HG02571 (cell line): ENCODE data around the gene CSMD2.

Experiments used
- ATAC-seq: cut with Tn5 transposase; IDR thresholded peaks from one replicate; pipeline ENCODE4 v1.9.1; 2021; ENCODE audit warnings: mild to moderate bottlenecking, moderate library complexity; ENCODE audit not compliant: unreplicated experiment

CSMD2 gene

DNA sequence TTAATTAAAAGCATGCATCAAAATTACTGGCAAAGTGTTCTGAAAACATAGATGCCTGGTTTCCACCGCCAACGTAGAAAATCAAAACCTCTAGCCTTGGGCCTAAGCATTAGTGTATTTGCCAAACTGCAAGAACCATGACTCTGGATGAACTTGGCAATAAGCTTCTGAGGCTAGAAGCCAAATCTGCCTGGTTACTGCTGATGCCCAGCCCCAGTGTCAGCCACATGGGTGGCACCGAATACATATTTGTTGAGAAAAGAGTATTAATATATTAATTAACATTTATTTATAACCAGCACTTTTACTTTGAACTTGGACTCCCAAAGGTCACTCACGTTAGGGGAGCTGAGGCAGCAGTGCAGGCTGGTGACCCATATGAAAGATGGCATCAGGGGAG is 441.8 kb downstream of the CSMD2 start:
- ATAC-seq, result no peak

DNA sequence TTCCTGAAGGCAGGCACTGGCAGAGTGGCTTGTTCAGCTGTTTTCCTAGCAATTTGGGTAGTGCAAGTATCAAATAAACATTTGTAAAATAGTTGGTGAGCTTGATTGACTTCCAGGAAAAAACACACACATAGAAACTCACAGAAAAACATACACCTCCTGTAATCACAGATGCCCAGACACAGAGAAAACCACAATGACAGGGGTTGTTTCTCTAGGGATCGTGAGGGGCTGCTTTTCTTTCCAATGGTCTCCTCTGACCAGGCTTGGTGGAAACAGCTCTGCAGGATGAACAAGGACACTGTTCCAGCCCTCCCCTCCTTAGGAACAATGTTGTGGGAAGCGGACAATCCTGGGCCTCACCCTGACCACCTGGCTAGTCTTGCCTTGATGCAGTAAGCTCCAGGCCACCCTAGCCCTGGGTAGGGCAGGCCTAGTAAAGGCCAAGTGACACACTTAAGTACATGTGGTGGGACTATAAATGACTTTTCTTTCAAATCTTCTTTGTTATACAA is 443.7 kb downstream of the CSMD2 start:
- ATAC-seq, result no peak

- ATAC-seq, result no peak
Measured at GRCh38 chr1:33719771-33720670, 445.0 kb downstream of the CSMD2 start.

- ATAC-seq, result no peak
Measured at GRCh38 chr1:33719326-33719725, 445.7 kb downstream of the CSMD2 start.

DNA sequence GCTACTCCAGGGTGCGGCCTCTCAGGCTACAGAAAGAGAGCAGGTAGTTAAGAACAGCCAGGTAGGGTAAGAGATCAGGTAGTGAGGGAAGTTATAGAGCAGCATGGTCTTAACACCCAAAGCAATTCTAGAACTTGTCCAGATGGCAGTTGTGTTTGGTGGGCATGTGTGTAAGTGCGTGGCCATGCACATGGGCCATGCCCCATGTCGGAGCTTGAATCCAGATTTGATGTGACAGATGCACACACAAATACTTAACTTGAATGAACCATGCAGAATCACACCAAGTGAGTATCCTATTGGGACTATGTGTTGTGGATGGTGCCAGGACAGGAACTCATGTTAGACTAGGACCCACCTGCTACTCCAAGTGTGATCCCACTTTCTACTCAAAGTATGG is 446.8 kb downstream of the CSMD2 start:
- no peak for ATAC-seq

- ATAC-seq, result no peak
Measured at GRCh38 chr1:33716976-33717688, 447.9 kb downstream of the CSMD2 start.

DNA sequence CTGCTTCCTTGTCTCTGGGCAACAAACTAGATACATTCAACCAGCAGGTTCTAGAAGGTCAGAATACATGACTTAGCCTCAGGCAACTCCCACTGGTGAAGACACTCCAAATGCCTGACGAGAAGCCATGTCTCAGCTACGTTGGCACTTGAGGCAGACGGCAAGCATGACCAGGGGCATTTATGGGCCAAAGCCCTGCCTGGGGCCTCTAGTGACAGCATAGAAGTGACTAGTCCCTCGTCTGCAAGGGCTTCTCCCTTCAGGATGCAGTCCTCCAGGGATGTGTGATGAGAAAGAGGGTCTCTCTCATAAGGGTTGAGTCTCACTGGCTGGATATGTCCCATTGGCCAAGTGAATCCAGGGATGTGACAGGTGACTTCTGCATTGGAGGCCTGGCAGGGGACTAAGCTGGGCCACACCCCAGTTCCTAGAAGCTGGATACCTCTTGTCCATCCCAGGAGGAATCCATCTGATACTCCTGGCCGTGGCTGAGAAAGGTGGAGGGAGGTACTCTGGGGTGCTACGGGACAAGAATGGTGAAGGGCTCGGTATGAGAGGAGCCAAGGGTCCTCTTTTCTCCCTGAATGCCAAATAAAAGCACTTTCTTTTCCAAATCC is 449.7 kb downstream of the CSMD2 start:
- ATAC-seq, result no peak

- no peak for ATAC-seq
Measured at GRCh38 chr1:33714421-33714820, 450.6 kb downstream of the CSMD2 start.

DNA sequence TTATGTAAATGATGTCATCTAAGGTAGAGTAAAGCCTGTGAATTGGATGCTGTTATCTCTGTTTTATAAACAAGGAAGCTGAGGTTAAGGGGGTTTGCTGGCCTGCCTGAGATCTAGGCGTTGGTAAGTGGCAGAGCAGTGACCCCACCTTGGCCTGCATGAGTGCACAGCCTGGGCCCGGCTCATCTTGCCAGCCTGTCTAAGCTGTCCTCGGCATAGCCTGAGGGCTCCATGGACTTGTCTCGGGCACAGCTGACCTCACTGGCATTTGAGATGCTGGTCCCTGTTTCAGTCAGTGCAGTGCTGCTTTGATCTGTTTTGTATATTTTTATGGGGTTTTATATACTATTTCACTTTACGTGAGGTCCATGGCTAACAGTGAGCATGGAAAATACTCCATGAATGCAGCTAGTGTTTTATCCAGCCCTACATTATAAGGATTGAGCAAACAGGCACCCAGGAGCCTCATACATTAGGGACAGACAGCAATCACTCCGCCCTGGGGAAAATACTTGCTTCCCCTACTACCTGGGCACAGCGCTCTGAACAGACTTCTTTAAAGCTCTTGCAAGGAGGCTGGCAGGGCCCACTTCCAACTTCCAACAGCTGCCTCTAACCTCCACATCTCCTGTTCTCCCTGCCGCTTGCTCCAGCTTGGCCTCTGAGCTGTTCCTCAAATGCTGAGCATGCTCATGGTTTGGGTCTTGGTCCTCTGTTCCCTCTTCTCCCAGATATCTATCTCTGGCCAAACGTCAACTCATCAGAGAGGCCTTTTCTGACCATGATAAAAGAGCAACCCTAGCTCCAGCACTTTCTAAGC is 451.8 kb downstream of the CSMD2 start:
- ATAC-seq, result no peak

GRCh38 chr1:33712186-33712585 is 452.8 kb downstream of the CSMD2 start:
- ATAC-seq, result no peak

- ATAC-seq, result no peak
Measured at GRCh38 chr1:33711511-33711910, 453.5 kb downstream of the CSMD2 start.

- ATAC-seq, result no peak
Measured at GRCh38 chr1:33710967-33711366, 454.1 kb downstream of the CSMD2 start.

DNA sequence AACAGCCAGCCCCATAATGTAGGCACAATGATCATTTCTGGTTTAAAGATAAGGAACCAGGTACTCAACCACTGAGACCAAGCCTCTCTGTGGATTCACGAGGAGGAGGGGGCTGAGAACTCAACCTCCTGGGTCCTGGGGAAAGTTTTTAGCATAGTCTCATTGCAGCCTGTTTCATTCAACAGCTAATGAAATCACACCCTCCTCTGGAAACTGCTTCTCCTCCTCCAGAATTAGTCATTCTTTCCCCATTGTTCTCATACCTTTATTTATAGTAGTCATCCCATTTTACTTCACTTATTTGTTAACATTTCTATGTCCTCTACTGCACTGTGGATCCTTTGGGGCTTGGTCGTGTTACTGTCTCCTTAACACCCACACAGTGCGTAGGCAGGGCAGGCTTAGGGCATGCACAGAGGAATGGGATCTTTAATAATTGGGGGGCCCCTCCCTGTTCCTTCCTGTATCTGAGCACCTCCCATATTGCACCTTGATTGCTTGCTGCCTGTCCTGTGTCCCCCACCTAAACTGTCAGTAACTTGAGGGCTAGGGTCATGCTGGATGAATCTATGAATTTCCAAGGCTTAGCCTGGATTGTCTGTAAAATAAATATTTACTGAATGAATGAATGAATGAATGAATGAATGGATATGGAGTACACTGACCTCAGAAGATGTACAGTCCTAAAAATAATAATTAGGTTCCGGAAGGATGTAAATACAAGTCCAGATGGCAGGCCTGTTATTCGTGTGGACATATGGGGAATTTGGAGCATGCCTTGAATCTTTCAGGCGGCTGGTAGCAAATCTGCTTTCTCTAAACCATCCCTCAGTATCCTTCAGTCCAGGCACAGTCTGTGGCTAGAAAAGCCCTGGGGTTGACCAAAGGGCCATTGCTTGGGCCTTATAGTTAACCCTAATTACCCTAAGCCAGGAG is 455.0 kb downstream of the CSMD2 start:
- no peak for ATAC-seq

DNA sequence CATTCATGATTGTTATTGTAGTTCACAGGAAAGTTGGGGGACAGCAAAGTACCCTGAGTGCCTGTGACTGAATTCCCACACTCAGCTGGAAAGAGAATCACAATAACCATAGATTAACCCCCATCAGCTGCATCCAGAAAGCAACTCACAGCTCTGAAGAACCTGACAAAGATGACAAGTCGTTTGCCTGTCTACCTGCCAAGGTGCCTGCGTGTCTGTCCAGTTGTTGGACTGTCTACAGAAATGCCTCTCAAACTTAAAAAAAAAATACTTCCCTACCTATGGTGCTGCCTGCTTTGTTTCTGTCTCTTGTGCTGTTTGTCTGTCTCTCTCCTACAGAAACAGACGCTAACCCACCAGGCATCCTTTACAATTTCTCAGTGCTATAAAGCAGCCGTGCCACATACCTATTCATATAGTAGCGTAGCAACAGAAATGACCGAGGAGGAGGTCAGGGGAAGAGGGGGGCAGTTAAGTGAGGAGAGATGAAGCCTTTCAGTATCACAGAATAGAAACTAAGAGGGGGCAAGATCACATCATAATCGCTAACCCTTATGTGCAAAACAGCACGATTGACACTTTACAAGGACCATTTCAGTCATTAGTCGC is 455.8 kb downstream of the CSMD2 start:
- ATAC-seq, result no peak

DNA sequence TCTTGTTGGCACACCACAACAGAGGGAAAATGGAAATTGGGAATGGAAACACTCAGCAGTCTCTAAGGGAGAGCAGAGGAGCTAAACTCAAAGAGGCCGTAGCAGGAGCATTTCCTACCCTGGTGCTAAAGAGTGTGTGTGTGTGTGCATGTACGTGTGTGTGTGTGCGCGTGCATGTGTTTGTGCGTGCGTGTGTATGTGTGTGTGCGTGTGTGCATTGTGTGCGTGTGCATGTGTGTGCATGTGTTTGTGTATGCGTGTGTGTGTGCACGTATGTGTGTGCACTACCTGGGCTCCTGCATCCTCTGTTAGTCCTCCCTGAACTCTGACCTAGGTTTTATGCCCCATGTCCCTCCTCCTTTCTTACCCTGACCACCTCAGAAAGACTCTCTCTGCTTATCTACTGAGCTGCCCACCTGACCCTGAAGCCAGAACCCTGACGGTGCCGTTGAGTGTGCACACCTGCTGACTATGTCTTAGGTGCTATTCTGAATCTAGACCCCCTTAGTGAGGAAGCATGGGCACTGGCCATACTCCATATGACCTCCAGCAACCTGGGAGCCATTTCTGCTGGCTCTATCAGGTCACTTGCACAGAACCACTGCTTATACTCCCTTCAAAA is 458.3 kb downstream of the CSMD2 start:
- no peak for ATAC-seq

DNA sequence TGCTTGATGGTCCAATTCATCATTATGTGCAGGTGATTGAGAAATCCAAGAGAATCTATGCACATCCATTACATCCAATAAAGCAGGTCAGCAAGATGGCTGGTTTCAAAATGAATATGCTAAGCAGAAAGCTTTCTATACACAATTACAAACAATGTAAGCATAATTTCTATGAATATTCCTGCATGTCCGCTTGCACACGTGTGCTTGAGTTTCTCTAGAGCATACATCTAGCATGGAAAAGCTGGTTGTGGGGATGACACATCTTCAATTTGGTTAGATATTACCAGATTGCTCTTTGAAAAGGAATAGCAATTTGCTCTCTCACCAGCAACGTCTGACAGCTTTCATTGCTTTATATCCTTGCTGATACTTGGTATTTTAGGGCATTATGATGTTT is 461.6 kb downstream of the CSMD2 start:
- ATAC-seq, result no peak

- no peak for ATAC-seq
Measured at GRCh38 chr1:33698361-33699035, 466.5 kb downstream of the CSMD2 start.

DNA sequence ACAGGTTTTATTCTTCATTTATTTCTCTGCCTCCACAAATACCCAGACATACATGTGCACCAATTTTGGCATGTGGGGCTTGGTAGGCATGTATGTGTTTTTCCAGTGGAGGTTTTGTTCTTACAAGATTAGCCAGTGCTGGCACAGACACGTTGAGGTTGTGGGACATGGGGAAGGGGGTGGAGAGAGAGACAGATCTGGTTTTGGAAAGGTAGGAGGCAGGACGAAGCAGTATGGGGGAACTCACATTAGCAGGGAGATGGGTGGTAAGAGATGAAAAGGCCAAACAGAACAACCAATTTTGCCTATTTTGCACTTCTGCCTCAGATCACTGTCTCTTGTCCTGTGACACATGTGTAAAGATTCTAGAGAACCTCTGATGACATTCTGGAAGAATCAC is 467.2 kb downstream of the CSMD2 start:
- no peak for ATAC-seq
